ENCODE results near the gene LRRC8B. TPM values are rescaled to one million over a fixed set of nuclear protein-coding genes. Genes with fewer than 3 reads are reported as not detected.

LRRC8B gene
- total and polyA plus RNA-seq, 9 of the 15 experiments (the other 6 are each of a cell fraction or from before 2014, with no cell fraction given) = 4.3 to 43.7 (median 14.4) TPM

DNA sequence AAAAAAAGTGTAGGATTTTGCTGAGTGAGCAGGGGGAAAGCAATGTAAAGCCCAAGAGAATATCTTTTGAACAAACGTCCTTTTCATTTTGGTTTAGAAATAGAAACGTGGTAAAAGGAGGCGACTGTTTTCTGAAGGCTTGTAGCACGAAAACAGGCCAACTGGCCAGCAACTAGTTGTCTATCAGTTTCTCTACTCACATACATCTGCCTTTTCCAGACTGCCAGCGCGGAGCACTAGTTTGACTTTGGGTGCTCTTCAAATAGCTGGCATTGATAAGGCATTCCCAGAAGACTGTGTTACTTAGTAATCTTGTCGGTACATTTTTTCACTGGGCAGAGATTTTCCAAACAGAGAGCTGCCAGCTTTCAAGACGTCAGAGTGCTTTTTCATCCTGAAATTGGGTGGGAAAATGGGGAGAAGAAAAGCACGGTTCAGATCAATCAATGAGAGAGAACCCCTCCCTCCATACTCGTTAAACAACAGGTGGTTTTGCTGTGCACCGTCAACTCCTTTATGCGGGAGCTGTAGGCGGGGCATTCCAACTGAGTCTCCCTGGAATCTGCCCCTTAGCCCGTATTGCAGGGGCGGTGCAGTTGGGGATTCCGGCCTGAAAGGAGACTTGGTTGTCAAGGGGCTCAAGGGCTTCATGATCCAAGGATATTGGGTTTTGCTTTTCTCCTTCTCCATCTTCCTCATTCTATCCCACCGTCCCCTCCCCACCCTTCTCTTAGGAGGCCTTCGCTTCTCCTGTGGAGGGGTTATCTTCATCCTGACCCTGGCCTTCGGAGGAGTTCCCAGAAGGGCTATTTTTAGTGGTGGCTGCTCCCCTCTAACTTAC is 107.4 kb downstream of the LRRC8B start:
- ATAC-seq (no peak), DNase-seq (ENCODE audit: extremely low read depth in 1 of 4, low spot score in 3 of 4) (no peak), FAIRE-seq (peak; percentile 74)
- peak overlapping the region; percentile 93 for H3K4me2 ChIP-seq (ENCODE audit: insufficient read depth, low read length)
- intact Hi-C loops (cut with micrococcal nuclease) (loop anchor here (1.0 to 5.0 kb wide), 3 partner anchors 71 to 355 kb away; no protein-coding TSS in a partner anchor), in situ Hi-C loops (cut with MboI) (loop anchor here (5.0 kb wide), 3 partner anchors 70 to 360 kb away; no protein-coding TSS in a partner anchor)
- ChIA-PET POLR2A (interaction anchor here (0.6 to 1.6 kb wide), 6 partner anchors 12 to 190 kb away, joined by 3 to 6 read pairs (median 4); no protein-coding TSS in a partner anchor), CTCF (ENCODE audit: low intra/inter-chr PET ratio) (interaction anchor here (0.6 to 3.1 kb wide), 4 partner anchors 131 to 287 kb away, joined by 3 to 29 read pairs (median 4); no protein-coding TSS in a partner anchor)
- H3K9me3 ChIP-seq (replicated peaks; ENCODE audit: control insufficient read depth, insufficient read depth, low read depth, low read length) = no peaks in the 10 kb centered on the region
- H3K4me1 ChIP-seq (replicated peaks in 1 of 2; ENCODE audit: control insufficient read depth in 2 of 2, insufficient read depth in 2 of 2, low read length in 2 of 2) = peaks cover 13 to 20% of the 10 kb centered on the region in 2 experiments
- peak overlapping the region; percentile 76 for H3K4me3 ChIP-seq
- H3K9ac ChIP-seq (ENCODE audit: insufficient read depth in 1 of 2, low read depth in 2 of 2, low read length in 2 of 2) = peak overlapping the region; percentile 51 to 98; a peak in 3 of 4 replicates
- H3K27me3 ChIP-seq (ENCODE audit: control insufficient read depth in 2 of 2, insufficient read depth in 2 of 2, low read length in 2 of 2) = no peaks in the 10 kb centered on the region
- 34% methylated on average over 19 of the region's 19 CpGs for WGBS (ENCODE audit: insufficient coverage, low coverage, missing lambda C conversion rate)
- H3K36me3 ChIP-seq (ENCODE audit: control insufficient read depth, insufficient read depth, low read length) = no peaks in the 10 kb centered on the region
- peaks cover 33% of the 10 kb centered on the region for H3K79me2 ChIP-seq (ENCODE audit: control insufficient read depth, insufficient read depth, low read length)
- no peaks in the 10 kb centered on the region for H4K20me1 ChIP-seq (replicated peaks; ENCODE audit: control insufficient read depth, insufficient read depth, low read length)
- peak overlapping the region; percentile 92 for H2AFZ ChIP-seq (ENCODE audit: low read depth, low read length)
- H3K9me1 ChIP-seq (ENCODE audit: control insufficient read depth, insufficient read depth, low read length) = no peaks in the 10 kb centered on the region
- BruUV-seq (replicated peaks) = no TSS peak
- H3K27ac ChIP-seq (ENCODE audit: extremely low read depth, low read depth, low read length) = peak overlapping the region; percentile 39; the same call in 1 of the 3 replicates
- TF ChIP-seq TAF9B (IDR thresholded peaks at IDR 0.05; ENCODE audit: partially characterized antibody) (no peak), ZNF134 (CRISPR knock-in tag; conservative IDR thresholded peaks at IDR 0.05) (no peak), MAZ (CRISPR knock-in tag; conservative IDR thresholded peaks at IDR 0.05 in 1 of 2, IDR thresholded peaks at IDR 0.05 in 1 of 2) (no peak), CBFA2T3 (IDR thresholded peaks at IDR 0.05) (no peak), CREBBP (IDR thresholded peaks at IDR 0.05; ENCODE audit: low read depth, low read length) (no peak), PCBP1 (IDR thresholded peaks at IDR 0.05; ENCODE audit: low read depth, low read length, poor library complexity, severe bottlenecking) (no peak), ZNF316 (IDR thresholded peaks at IDR 0.05) (0 out of 2 replicates have a peak, but pooled peaks have one; percentile 13), POLR2AphosphoS2 (IDR thresholded peaks at IDR 0.05; ENCODE audit: low read length) (no peak)
- TF ChIP-seq, protein P1, sequence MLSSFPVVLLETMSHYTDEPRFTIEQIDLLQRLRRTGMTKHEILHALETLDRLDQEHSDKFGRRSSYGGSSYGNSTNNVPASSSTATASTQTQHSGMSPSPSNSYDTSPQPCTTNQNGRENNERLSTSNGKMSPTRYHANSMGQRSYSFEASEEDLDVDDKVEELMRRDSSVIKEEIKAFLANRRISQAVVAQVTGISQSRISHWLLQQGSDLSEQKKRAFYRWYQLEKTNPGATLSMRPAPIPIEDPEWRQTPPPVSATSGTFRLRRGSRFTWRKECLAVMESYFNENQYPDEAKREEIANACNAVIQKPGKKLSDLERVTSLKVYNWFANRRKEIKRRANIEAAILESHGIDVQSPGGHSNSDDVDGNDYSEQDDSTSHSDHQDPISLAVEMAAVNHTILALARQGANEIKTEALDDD (IDR thresholded peaks at IDR 0.05) = 0 out of 2 replicates have a peak, but pooled peaks have one; percentile 1
- TF ChIP-seq, protein P2, sequence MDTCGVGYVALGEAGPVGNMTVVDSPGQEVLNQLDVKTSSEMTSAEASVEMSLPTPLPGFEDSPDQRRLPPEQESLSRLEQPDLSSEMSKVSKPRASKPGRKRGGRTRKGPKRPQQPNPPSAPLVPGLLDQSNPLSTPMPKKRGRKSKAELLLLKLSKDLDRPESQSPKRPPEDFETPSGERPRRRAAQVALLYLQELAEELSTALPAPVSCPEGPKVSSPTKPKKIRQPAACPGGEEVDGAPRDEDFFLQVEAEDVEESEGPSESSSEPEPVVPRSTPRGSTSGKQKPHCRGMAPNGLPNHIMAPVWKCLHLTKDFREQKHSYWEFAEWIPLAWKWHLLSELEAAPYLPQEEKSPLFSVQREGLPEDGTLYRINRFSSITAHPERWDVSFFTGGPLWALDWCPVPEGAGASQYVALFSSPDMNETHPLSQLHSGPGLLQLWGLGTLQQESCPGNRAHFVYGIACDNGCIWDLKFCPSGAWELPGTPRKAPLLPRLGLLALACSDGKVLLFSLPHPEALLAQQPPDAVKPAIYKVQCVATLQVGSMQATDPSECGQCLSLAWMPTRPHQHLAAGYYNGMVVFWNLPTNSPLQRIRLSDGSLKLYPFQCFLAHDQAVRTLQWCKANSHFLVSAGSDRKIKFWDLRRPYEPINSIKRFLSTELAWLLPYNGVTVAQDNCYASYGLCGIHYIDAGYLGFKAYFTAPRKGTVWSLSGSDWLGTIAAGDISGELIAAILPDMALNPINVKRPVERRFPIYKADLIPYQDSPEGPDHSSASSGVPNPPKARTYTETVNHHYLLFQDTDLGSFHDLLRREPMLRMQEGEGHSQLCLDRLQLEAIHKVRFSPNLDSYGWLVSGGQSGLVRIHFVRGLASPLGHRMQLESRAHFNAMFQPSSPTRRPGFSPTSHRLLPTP (IDR thresholded peaks at IDR 0.05; ENCODE audit: borderline replicate concordance, extremely low read depth, insufficient read length) = no peak
- TF ChIP-seq, protein P3, sequence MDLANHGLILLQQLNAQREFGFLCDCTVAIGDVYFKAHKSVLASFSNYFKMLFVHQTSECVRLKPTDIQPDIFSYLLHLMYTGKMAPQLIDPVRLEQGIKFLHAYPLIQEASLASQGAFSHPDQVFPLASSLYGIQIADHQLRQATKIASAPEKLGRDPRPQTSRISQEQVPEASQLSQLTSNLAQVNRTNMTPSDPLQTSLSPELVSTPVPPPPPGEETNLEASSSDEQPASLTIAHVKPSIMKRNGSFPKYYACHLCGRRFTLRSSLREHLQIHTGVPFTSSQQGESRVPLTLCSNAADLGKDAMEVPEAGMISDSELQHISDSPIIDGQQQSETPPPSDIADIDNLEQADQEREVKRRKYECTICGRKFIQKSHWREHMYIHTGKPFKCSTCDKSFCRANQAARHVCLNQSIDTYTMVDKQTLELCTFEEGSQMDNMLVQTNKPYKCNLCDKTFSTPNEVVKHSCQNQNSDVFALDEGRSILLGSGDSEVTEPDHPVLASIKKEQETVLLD (IDR thresholded peaks at IDR 0.05) = 0 out of 2 replicates have a peak, but pooled peaks have one; percentile 19
- TF ChIP-seq, protein P4, sequence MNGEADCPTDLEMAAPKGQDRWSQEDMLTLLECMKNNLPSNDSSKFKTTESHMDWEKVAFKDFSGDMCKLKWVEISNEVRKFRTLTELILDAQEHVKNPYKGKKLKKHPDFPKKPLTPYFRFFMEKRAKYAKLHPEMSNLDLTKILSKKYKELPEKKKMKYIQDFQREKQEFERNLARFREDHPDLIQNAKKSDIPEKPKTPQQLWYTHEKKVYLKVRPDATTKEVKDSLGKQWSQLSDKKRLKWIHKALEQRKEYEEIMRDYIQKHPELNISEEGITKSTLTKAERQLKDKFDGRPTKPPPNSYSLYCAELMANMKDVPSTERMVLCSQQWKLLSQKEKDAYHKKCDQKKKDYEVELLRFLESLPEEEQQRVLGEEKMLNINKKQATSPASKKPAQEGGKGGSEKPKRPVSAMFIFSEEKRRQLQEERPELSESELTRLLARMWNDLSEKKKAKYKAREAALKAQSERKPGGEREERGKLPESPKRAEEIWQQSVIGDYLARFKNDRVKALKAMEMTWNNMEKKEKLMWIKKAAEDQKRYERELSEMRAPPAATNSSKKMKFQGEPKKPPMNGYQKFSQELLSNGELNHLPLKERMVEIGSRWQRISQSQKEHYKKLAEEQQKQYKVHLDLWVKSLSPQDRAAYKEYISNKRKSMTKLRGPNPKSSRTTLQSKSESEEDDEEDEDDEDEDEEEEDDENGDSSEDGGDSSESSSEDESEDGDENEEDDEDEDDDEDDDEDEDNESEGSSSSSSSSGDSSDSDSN (IDR thresholded peaks at IDR 0.05; ENCODE audit: borderline replicate concordance in 1 of 2, low read depth in 2 of 2, low read length in 2 of 2) = 0 out of 4 replicates have a peak, but pooled peaks of 1 of the 2 experiments have one; percentile 7
